ENCODE measurements around the gene EPHA5.

The EPHA5 gene

DNA sequence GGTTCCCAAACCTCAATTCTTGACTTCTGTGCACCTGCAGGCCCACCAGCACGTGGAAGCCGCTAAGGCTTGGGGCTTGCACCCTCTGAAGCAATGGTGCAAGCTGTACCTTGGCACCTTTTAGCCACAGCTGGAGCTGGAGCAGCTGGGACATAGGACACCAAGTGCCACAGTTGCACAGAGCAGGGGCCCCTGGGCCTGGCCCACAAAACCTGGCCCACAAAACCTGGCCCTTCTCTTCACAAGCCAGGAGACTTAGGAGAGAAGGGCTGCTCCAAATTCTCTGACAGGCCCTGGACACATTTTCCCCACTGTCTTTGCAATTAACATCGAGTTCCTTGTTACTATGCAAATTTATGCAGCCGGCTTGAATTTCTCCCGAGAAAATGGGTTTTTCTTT, 197.8 kb downstream of the EPHA5 start:
- H3K4me3 ChIP-seq (ENCODE audit: low read length): no peak overlapping the region
- no peak for DNase-seq (ENCODE audit: low read depth)
- TF ChIP-seq, protein P1, sequence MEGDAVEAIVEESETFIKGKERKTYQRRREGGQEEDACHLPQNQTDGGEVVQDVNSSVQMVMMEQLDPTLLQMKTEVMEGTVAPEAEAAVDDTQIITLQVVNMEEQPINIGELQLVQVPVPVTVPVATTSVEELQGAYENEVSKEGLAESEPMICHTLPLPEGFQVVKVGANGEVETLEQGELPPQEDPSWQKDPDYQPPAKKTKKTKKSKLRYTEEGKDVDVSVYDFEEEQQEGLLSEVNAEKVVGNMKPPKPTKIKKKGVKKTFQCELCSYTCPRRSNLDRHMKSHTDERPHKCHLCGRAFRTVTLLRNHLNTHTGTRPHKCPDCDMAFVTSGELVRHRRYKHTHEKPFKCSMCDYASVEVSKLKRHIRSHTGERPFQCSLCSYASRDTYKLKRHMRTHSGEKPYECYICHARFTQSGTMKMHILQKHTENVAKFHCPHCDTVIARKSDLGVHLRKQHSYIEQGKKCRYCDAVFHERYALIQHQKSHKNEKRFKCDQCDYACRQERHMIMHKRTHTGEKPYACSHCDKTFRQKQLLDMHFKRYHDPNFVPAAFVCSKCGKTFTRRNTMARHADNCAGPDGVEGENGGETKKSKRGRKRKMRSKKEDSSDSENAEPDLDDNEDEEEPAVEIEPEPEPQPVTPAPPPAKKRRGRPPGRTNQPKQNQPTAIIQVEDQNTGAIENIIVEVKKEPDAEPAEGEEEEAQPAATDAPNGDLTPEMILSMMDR (conservative IDR thresholded peaks at IDR 0.05; ENCODE audit: low read length): no peak

DNA sequence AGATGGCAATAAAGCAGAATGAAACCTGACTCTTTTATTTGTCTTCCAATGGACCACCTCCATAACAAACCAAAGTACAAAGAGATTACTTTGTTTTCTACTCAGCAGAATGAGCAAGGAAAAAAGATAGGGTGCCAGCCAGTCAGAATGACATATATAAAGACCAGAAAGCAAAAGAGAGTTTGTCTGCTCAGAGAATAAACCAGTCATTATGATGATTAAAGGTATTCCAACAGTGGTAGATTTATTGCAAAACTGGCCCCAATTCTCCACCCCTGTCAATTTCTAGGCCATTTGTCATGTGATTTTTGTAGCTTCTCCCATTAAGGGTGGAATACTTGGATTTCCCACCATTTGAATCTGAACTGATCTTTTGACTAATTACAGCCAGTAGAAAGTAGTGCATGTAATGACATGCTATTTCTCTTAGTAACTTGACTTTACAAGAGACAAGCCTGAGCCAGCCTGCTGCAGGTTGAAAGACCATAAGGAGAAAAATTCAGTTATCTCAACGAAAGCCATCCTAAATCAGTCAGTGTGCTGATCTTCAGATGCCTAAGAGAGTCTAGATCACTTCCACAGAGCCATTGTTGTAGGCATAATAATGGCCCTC, 203.1 kb downstream of the EPHA5 start:
- DNase-seq (ENCODE audit: low read depth): no peak
- TF ChIP-seq, protein P1 (conservative IDR thresholded peaks at IDR 0.05; ENCODE audit: low read length): no peak

DNA sequence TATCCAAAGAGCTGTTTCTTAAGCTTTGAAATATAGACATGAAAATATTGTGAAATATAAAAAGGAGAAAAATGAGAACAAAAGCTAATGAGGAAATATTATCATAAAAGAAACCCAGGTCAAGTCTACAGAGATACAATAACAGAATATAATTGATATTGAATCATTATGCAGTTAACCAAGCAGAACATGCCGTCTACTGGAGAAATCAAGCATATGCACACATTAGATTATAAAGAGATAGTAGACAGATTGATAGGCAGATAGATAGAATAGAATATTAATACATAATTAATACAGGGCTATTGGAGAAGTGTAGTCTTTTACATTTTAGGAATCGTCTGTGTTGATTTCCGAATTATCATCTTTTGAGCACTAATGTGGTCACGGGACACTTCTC, 208.5 kb downstream of the EPHA5 start:
- no peak overlapping the region for H3K4me3 ChIP-seq (ENCODE audit: low read length)
- TF ChIP-seq, protein P1 (conservative IDR thresholded peaks at IDR 0.05; ENCODE audit: low read length): no peak
- DNase-seq (ENCODE audit: low read depth): no peak

More for the DNA sequence above, 203.1 kb downstream of the EPHA5 start:
- no peak overlapping the region for H3K4me3 ChIP-seq (ENCODE audit: low read length)

DNA sequence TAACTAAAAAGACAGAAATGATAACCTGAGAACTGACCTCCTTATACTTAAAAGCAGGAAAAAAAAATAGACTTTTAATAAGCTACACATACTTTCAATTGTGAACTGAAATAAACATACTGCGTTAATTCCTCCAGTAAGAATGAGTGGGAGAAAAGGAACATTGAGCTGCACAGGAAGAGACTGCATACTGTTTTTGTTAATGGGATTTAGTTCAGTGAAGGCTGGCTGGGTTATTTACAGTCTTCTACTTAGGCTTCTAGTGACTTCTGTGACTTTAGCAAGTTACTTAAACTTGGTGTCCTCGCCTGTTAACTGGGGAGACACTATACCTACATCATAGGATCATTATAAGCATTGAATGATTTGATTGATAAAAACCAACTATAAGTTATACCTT, 213.3 kb downstream of the EPHA5 start:
- no peak for DNase-seq (ENCODE audit: low read depth)
- H3K4me3 ChIP-seq (ENCODE audit: low read length): no peak overlapping the region
- TF ChIP-seq, protein P1 (conservative IDR thresholded peaks at IDR 0.05; ENCODE audit: low read length): no peak

DNA sequence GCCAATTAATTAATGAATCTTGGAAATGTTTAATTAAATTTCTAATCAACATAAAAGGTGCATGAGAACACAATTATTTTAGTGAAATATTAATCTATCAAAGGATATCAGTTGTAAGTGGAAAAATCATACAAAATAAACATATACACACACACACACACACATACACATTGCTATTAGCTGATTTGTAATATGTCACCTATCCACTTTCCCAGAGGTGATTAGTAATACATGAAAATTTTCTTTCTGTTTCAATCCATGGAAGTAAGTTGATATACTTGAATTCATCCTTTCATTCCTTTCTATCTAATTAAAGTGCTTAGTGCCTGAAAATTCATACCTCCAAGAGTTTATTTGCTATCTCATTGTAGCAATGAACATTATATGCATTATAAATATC, 213.7 kb downstream of the EPHA5 start:
- no peak overlapping the region for H3K4me3 ChIP-seq (ENCODE audit: low read length)
- DNase-seq (ENCODE audit: low read depth): no peak
- TF ChIP-seq, protein P1 (conservative IDR thresholded peaks at IDR 0.05; ENCODE audit: low read length): no peak

DNA sequence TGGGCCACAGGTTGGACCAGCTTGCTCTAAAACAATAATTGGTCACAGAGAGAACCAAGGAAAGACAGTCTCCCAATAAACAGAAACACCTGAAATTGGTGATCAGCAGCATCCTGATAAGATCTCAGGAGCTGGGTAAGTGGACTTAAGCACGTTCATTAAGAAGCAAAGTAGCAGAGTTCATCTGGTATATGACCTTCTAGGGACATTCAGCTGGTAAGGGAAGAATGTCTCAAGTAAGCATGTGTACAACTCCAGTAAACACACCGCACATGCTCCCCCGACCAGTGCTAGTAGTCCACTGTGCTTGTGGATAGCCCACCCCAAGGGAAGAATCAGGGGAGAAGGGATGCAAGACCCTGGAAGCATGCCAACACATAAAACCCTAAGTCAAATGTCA, 216.9 kb downstream of the EPHA5 start:
- no peak for DNase-seq (ENCODE audit: low read depth)
- TF ChIP-seq, protein P1 (conservative IDR thresholded peaks at IDR 0.05; ENCODE audit: low read length): no peak
- H3K4me3 ChIP-seq (ENCODE audit: low read length): no peak overlapping the region

DNA sequence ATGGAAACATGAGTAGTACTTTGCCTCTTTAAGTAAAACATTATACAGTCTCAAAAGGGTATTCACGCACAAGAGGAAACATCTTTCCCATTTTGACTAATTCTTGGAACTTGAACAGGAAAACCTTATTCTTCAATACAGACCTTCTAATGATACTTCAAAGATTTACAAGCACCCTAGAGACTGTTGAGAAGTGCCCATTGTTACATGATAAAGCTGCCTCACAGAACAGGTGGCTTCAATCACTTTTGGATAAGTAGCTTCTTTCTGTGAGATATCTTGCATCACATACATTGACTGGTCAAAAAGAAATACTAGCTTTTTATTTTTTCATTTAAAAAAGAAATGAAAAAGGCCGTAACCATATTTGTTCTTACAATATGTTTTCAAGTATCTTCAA, 219.4 kb downstream of the EPHA5 start:
- TF ChIP-seq, protein P1 (conservative IDR thresholded peaks at IDR 0.05; ENCODE audit: low read length): no peak
- no peak for DNase-seq (ENCODE audit: low read depth)
- no peak overlapping the region for H3K4me3 ChIP-seq (ENCODE audit: low read length)

Data from AG10803 (cell line).